RPMI7951 (cell line): Measurements from ENCODE around the gene RBBP4. TPM values are rescaled to one million over a fixed set of nuclear protein-coding genes. Genes with fewer than 3 reads are reported as not detected.

Experiments used
- DNase-seq: peaks from one replicate; pipeline ENCODE4 v3.0.0-alpha.2; 2012; ENCODE audit warnings: low read depth
- total RNA-seq: library from RNA; depleted of rRNA; stranded (reverse); fragments of >200 nt; shearing (Covaris generic); gene quantifications from 2 replicates; pipeline ENCODE4 v1.2.3, GENCODE V29; 2014; rRNA removed

RBBP4 gene
- total RNA-seq, 1 experiment from 2014 or later = 90.5 TPM

- DNase-seq = no peak
Observed at GRCh38 chr1:32719681-32720275, 68.8 kb downstream of the RBBP4 start.

- DNase-seq = peak; percentile 98
Observed at GRCh38 chr1:32724678-32725614, 73.9 kb downstream of the RBBP4 start.

- DNase-seq = no peak
Observed at GRCh38 chr1:32725615-32725982, 74.6 kb downstream of the RBBP4 start.

GRCh38 chr1:32727876-32728275 lies 76.9 kb downstream of the RBBP4 start:
- DNase-seq = no peak

GRCh38 chr1:32728413-32729077 lies 77.5 kb downstream of the RBBP4 start:
- DNase-seq = no peak

GRCh38 chr1:32729254-32730046 lies 78.4 kb downstream of the RBBP4 start:
- no peak for DNase-seq

- peak; percentile 51 for DNase-seq
Observed at GRCh38 chr1:32733582-32734321, 82.7 kb downstream of the RBBP4 start.

Other genes with a start within 250 kb of the RBBP4 start
- under 0.01 TPM in 1 of 2 replicates, not detected in the other for gene ZBTB8B, start 186.1 kb upstream of the RBBP4 start, total RNA-seq
- gene ZBTB8A, start 111.8 kb upstream of the RBBP4 start, total RNA-seq = 5.5 and 6.7 TPM in 2 replicates
- 62.4 and 83.5 TPM in 2 replicates for gene ZBTB8OS, start 658 bp upstream of the RBBP4 start, total RNA-seq
- 20.5 and 21.5 TPM in 2 replicates for gene SYNC, start 51.6 kb downstream of the RBBP4 start, total RNA-seq
- 100 and 109 TPM in 2 replicates for gene YARS1, start 166.2 kb downstream of the RBBP4 start, total RNA-seq
- gene S100PBP, start 166.4 kb downstream of the RBBP4 start, total RNA-seq = 24.4 and 25.0 TPM in 2 replicates
- 0.48 and 2.0 TPM in 2 replicates for gene FNDC5, start 219.7 kb downstream of the RBBP4 start, total RNA-seq
- not detected in 2 replicates for gene HPCA, start 235.3 kb downstream of the RBBP4 start, total RNA-seq